Articular chondrocyte of knee joint (primary cell): ENCODE measurements around the gene ZNF229. TPM values are rescaled to one million over a fixed set of nuclear protein-coding genes. Genes with fewer than 3 reads are reported as not detected.

Source experiments
- total RNA-seq: library from RNA; depleted of rRNA; stranded (reverse); fragments of >200 nt; gene quantifications from 2 replicates; pipeline ENCODE4 v1.2.3, GENCODE V29; 2012

ZNF229 gene
- 12.0 and 13.3 TPM in 2 replicates for total RNA-seq

DNA sequence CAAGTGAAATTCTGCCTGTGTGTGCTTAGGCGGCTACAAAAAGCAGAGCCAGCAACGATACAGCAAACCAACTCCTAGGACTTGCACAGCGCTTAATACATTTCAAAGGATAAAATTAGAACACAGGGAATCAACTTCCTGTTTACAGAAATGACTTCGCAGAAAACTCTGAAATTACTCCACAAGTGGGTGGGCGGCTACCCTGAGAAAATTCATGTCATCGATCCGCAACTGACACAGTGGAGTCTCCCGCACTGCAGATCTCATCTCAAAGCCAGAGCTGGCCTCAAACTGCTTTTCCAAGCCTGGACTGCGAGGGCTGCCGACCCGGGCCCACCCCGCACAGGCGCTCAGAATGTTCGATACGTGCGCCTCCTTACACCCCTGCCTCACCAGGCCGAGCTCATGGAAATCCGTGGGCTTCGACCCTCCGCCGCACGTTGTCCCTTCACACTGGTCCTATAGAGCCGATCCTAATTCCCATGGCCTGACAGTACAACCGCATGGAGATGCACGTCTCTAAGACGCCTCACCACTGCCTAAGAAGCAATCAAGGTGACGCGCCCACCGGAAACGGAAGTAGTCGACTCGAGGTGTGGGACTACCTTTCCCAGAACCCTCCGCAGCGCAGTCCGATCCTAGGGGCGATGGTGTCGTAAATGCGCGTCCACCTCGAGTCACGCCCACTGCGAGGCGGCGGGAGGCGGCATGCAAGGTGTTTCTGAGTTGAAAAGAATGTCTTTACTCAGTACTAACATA lies at the start of gene ZNF229:
Gene ZNF229, minus strand, starts transcription at position 557 of the 759 bp plus-strand sequence. CDS start 5,625 bp downstream, outside the sequence.

DNA sequence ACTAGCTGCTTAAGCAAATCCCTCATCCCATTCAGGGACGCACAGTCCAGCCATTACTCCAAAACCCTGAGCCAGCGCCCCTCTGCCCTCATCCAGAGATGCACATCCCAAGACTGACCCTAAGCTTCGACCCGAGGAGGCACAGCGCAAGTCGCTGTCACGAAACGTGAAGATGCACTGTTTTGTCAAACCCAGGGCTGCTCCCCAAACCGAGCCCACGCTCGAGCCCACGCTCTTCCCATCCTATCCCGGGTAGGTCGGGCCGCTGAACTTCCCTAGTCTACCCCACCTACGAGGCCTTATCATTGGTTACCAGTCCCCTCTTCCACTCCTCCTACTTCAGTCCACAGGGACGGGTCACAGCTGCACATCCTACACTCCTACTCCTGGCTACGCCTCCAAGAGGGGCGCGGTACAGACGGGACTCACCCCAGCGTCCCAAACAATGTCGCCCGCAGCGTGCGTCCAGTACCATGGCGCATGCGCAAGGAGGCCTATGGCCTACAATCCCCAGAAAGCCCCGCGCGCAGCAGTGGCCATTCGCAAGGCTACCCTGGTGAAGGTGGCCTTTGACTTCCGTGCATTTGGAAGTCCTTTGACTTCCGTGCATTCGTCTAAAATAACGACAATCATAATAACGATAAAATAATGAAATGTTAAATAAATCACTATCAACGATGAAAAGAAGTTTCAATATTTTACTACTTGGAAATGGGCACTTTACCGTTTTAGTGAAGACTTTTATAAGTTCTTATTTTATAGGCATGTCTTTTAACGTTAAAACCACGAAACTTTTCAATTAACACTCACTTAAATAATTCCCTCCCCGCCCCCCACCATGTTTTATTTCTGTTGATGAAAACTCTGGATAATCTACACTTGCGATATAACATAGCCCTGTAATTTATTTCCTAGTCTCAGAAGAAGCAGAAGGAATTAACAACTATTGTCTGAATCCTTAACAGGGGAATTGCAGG lies 46.8 kb downstream of the ZNF229 start, which contains the start of gene ZNF285:
Gene ZNF285, minus strand, starts transcription at position 470 of the 977 bp plus-strand sequence. CDS start 4,395 bp downstream, outside the sequence.

Other genes with a start within 250 kb of the ZNF229 start
- 21.8 and 25.3 TPM in 2 replicates for gene ZNF227, start 235.9 kb downstream of the ZNF229 start, total RNA-seq
- 0.91 and 1.3 TPM in 2 replicates for gene ZNF233, start 188.6 kb downstream of the ZNF229 start, total RNA-seq
- gene ZNF235, start 143.4 kb downstream of the ZNF229 start, total RNA-seq: 3.0 and 5.1 TPM in 2 replicates
- 9.8 and 11.1 TPM in 2 replicates for gene ZNF112, start 91.8 kb downstream of the ZNF229 start, total RNA-seq
- 3.9 and 4.4 TPM in 2 replicates for gene ZNF285, start 46.9 kb downstream of the ZNF229 start, total RNA-seq
- 7.6 and 10.4 TPM in 2 replicates for gene ZNF180, start 52.0 kb upstream of the ZNF229 start, total RNA-seq
- not detected in 2 replicates for gene CEACAM20, start 81.2 kb upstream of the ZNF229 start, total RNA-seq
- gene IGSF23, start 165.1 kb upstream of the ZNF229 start, total RNA-seq: 0.26 and 0.86 TPM in 2 replicates
- gene PVR, start 195.4 kb upstream of the ZNF229 start, total RNA-seq: 86.0 and 95.1 TPM in 2 replicates
- gene CEACAM19, start 223.0 kb upstream of the ZNF229 start, total RNA-seq: 2.2 and 3.1 TPM in 2 replicates